OCI-LY3 (cell line): ENCODE data around the gene TGFBR1.

Source experiments
- H2AFZ ChIP-seq: fragments of 200-600, 300-600 bp; shearing (Covaris generic); 2 replicates; pipeline ENCODE4 v1.6.0; 2014; ENCODE audit warnings: antibody characterized with exemption, low read depth, low read length
- H3K27ac ChIP-seq: fragments of 200-600, 300-600 bp; sonication (generic); 2 replicates; pipeline ENCODE4 v1.5.1; 2014; ENCODE audit warnings: mild to moderate bottlenecking, low read length, moderate library complexity, mixed read lengths
- H3K27me3 ChIP-seq: fragments of 200-600, 300-600 bp; sonication (generic); 2 replicates; pipeline ENCODE4 v1.6.1; 2014; ENCODE audit warnings: low read depth, low read length, mixed read lengths
- H3K36me3 ChIP-seq: fragments of 200-600, 300-600 bp; sonication (generic); replicated peaks from 2 replicates; pipeline ENCODE3; 2014; ENCODE audit warnings: low read depth, low read length, mixed read lengths
- H3K4me1 ChIP-seq: fragments of 300-600, 200-600 bp; sonication (generic); 2 replicates; pipeline ENCODE4 v1.6.1; 2014; ENCODE audit warnings: low read length, mixed read lengths
- H3K4me2 ChIP-seq: fragments of 200-600, 300-600 bp; sonication (generic); 2 replicates; pipeline ENCODE4 v1.6.1; 2014; ENCODE audit warnings: low read length, mixed read lengths
- H3K4me3 ChIP-seq: fragments of 300-600, 200-600 bp; sonication (generic); 2 replicates; pipeline ENCODE4 v1.5.1; 2014; ENCODE audit warnings: antibody characterized with exemption, mild to moderate bottlenecking, low read length, moderate library complexity
- H3K79me2 ChIP-seq: fragments of 300-600, 200-600 bp; shearing (Covaris generic); 2 replicates; pipeline ENCODE4 v1.6.1; 2014; ENCODE audit warnings: mild to moderate bottlenecking, low read length, mixed read lengths
- H3K9ac ChIP-seq: fragments of 300-600, 200-600 bp; shearing (Covaris generic); 2 replicates; pipeline ENCODE4 v1.6.0; 2014; ENCODE audit warnings: mild to moderate bottlenecking, low read length, moderate library complexity
- H3K9me3 ChIP-seq: fragments of 200-600, 300-600 bp; shearing (Covaris generic); 2 replicates; pipeline ENCODE4 v1.6.1; 2014; ENCODE audit warnings: low read length, mixed read lengths; ENCODE audit not compliant: insufficient read depth
- H4K20me1 ChIP-seq: fragments of 200-600, 300-600 bp; sonication (generic); 2 replicates; pipeline ENCODE4 v1.6.1; 2016; ENCODE audit warnings: low read length, mixed read lengths; ENCODE audit not compliant: insufficient read depth
- EZH2phosphoT487 ChIP-seq: fragments of 200-600 bp; shearing (Covaris generic); IDR thresholded peaks from 2 replicates; pipeline ENCODE4 v1.6.1; 2018; ENCODE audit warnings: antibody characterized with exemption, mixed run types, low read depth
- TF ChIP-seq, protein P1 (sequence below): fragments of 200-600, 300-600 bp; sonication (generic); IDR thresholded peaks from 2 replicates; pipeline ENCODE4 v1.5.1; 2014; ENCODE audit warnings: antibody characterized with exemption, low read length, low read depth

The TGFBR1 gene

DNA sequence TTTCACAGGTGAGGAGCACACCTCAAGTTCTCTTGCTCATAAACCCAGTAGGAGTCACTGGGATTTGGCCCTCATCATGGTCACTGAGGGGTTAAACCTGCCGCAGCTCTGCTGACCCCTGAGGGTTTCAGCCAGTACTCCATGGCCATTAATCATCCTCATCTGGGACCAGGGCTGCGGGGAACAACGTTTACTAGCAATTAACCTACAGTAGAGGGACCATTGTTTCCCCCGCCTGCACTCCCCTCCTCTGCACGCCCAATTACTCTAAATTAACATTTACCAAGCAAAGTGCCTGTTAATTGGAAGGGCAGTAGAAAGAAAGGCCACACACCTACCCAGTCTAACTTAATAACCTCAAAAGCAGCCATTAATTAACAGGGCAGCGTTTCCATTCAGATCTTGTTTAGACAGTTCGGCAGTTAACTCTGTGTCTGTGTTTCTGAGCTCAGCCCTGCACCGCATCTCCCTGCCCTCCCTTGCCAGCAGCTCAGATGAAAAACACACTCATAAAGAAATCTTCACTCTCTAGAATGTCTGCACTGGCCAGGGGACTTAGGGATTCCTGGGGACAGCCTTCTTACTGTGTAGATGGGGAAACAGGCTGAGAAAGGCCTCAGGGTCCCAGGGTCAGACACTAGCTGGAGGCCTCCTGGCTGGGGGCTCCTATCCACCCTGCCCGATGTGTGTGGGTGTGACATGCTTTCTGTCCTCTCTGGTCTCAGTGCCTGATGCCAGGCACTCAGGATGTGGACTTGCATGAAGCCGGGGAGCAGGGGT is 65.3 kb downstream of the TGFBR1 start:
- Histone ChIP-seq H3K79me2 (peaks cover 56% of the 10 kb centered on the region), H3K36me3 (peaks cover 48% of the 10 kb centered on the region), H3K4me2 (no peak overlapping the region), H4K20me1 (peaks cover 33% of the 10 kb centered on the region; the same call in 1 of the 2 replicates), H3K9ac (no peak overlapping the region), H3K27ac (no peak overlapping the region), H3K9me3 (no peaks in the 10 kb centered on the region), H3K4me3 (no peak overlapping the region), H2AFZ (no peak overlapping the region), H3K27me3 (no peaks in the 10 kb centered on the region), H3K4me1 (peaks cover 53% of the 10 kb centered on the region)
- TF ChIP-seq EZH2phosphoT487, result no peak
- TF ChIP-seq, protein P1, sequence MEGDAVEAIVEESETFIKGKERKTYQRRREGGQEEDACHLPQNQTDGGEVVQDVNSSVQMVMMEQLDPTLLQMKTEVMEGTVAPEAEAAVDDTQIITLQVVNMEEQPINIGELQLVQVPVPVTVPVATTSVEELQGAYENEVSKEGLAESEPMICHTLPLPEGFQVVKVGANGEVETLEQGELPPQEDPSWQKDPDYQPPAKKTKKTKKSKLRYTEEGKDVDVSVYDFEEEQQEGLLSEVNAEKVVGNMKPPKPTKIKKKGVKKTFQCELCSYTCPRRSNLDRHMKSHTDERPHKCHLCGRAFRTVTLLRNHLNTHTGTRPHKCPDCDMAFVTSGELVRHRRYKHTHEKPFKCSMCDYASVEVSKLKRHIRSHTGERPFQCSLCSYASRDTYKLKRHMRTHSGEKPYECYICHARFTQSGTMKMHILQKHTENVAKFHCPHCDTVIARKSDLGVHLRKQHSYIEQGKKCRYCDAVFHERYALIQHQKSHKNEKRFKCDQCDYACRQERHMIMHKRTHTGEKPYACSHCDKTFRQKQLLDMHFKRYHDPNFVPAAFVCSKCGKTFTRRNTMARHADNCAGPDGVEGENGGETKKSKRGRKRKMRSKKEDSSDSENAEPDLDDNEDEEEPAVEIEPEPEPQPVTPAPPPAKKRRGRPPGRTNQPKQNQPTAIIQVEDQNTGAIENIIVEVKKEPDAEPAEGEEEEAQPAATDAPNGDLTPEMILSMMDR, result no peak

DNA sequence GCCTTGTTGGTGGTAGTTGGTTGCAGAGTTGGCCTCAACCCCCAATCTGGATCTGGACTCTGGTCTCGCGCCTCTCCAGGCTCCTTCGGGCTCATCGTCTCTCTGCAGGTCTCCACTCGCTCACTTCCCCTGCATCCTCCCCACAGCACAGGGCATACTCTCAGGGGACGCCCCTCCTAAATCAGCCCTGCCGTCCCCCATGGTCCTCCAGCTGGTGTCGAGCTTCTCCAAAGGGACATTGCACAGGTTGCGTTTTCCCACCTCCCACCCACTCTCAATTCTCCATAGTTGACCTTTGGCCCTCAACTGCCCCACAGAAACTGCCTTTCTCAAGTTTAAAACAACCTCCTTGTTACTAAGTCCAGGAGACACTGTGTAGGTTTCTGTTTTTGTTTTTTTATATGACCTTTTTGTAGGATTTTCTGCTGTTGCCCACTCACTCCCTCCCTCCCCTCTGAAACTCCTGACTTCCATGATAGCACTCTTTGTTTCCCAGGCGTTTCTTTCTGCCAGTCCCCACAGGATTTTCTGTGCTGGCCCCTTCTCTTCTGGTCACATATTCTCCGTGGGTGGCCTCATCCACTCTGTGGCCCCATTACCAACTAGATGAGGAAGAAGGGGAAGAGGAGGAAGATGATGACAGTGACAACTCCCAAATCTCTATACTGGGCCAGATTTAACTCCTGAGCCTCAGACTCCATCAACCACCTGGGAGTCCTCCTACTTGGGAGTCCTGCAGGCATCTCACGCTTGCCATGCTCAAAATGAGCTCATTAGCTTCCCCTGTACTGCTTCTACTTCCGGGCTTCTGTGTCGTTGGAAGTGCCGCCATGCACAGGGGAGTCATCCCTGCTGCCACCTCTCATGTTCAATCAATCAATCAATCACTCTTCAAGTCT is 66.6 kb downstream of the TGFBR1 start:
- H3K9ac ChIP-seq, result no peak overlapping the region
- H3K9me3 ChIP-seq, result no peaks in the 10 kb centered on the region
- H3K27ac ChIP-seq, result no peak overlapping the region
- H2AFZ ChIP-seq, result no peak overlapping the region
- TF ChIP-seq, protein P1, result no peak
- TF ChIP-seq EZH2phosphoT487, result no peak
- peaks cover 48% of the 10 kb centered on the region for H3K36me3 ChIP-seq
- H3K79me2 ChIP-seq, result peaks cover 59% of the 10 kb centered on the region
- H3K4me2 ChIP-seq, result no peak overlapping the region
- no peaks in the 10 kb centered on the region for H3K27me3 ChIP-seq
- peaks cover 33% of the 10 kb centered on the region; the same call in 1 of the 2 replicates for H4K20me1 ChIP-seq
- H3K4me3 ChIP-seq, result no peak overlapping the region
- H3K4me1 ChIP-seq, result peaks cover 57% of the 10 kb centered on the region

DNA sequence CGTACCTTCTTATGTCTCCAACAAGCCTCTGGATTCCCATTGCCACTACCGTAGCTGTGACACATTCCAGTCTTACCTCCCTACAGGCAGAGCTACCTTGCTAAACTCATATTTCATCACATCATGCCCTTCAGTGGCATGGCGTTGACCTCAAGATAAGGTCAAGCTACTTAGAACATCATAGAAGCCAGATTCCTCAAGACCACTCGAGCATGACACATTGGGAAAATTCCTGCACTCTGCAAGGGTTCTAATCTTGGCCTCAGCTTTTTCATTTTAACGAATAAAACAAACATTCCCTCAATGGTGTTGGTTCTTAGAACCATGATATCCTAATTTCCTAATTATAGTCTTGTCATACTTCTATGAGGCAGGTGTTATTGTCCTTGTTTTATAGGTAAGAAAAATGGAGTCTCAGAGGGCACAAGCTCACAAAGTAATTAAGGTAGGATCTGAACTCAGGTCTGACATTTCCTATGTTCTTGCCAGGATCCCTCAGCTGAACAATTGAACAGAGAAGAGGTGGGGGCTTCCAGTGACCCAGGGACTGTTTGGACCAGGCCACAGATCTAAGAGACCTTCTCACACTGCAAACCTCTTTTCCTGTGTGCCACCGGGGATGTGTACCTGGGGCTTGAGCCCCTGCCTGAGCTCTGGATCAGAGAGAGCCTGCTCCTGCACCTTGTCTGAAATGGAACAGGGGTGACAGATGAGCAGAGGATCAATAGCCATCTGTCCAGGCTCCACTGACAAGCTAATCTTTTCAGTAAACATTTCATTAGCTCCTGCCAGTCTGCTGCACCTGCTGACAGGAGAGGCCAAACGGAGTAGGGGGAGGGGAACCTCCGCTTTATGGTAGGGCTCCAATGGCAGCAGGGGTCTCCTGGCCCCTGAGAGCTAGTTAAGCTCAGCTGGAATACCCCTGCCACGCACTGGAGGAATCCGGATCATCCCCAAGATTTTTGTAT is 67.5 kb downstream of the TGFBR1 start:
- no peak overlapping the region for H3K4me3 ChIP-seq
- no peak overlapping the region for H2AFZ ChIP-seq
- H3K27ac ChIP-seq, result no peak overlapping the region
- peaks cover 30% of the 10 kb centered on the region; the same call in 1 of the 2 replicates for H4K20me1 ChIP-seq
- peaks cover 58% of the 10 kb centered on the region for H3K79me2 ChIP-seq
- peaks cover 58% of the 10 kb centered on the region for H3K4me1 ChIP-seq
- H3K4me2 ChIP-seq, result no peak overlapping the region
- peaks cover 47% of the 10 kb centered on the region for H3K36me3 ChIP-seq
- no peak for TF ChIP-seq EZH2phosphoT487
- TF ChIP-seq, protein P1, result no peak
- H3K27me3 ChIP-seq, result no peaks in the 10 kb centered on the region
- no peaks in the 10 kb centered on the region for H3K9me3 ChIP-seq
- no peak overlapping the region for H3K9ac ChIP-seq
